GM12878 (cell line): ENCODE measurements around the gene KRTAP10-7. TPM values are rescaled to one million over a fixed set of nuclear protein-coding genes. Genes with fewer than 3 reads are reported as not detected.

Source experiments
- ATAC-seq: fragments of 200-7000 bp; cut with Tn5 transposase; 3 replicates; pipeline ENCODE4 v1.9.1; 2020; ENCODE audit warnings: mild to moderate bottlenecking, moderate library complexity
- BruUV-seq: library from RNA; stranded (reverse); fragments of 400-500 nt; replicated peaks from 2 replicates; lab custom pipeline; 2021; lab: Mats Ljungman, UMichigan
- CTCF ChIA-PET: fragments of 300-600 bp; sonication (Branson Sonifier 250); formaldehyde crosslinking; extraction: SDS; loops from one replicate; lab custom pipeline; 2021; ENCODE audit warnings: inconsistent platforms; lab: Yijun Ruan, JAX
- POLR2A ChIA-PET: fragments of 350-600 bp; formaldehyde crosslinking; extraction: SDS; loops from one replicate; lab custom pipeline; 2021; ENCODE audit warnings: inconsistent platforms; lab: Charles Lee
- RAD21 ChIA-PET: fragments of 300-600 bp; sonication (Branson Sonifier 250); formaldehyde crosslinking; loops from one replicate; lab custom pipeline; 2023; ENCODE audit warnings: antibody characterized with exemption; ENCODE audit not compliant: unreplicated experiment; lab: Charles Lee
- SMC1A ChIA-PET: fragments of 300-600 bp; sonication (Branson Sonifier 250); formaldehyde crosslinking; loops from one replicate; lab custom pipeline; 2023; ENCODE audit not compliant: unreplicated experiment, uncharacterized antibody; lab: Charles Lee
- DNase-seq: peaks from one replicate; pipeline ENCODE4 v3.0.0-alpha.2; 2011; ENCODE audit warnings: low read depth, low spot score
- FAIRE-seq: peaks from 3 replicates; lab custom pipeline; 2011; peaks lifted over from hg19 to GRCh38; lab: Jason Lieb, UNC
- H2AFZ ChIP-seq: 2 replicates; pipeline ENCODE4 v1.6.0; 2011; ENCODE audit warnings: low read depth, low read length, control low read depth; ENCODE audit not compliant: control insufficient read depth
- H3K27ac ChIP-seq: 2 replicates; pipeline ENCODE4 v1.5.1; 2011; ENCODE audit warnings: control low read depth; ENCODE audit not compliant: control insufficient read depth, insufficient read depth
- H3K27me3 ChIP-seq, 2 experiments: replicated peaks in 1 of 2; 2 replicates each; pipeline versions ENCODE4 v1.6.0 to v1.6.1; 2011; ENCODE audit warnings: low read length in 1 of 2; ENCODE audit not compliant: control insufficient read depth in 2 of 2, insufficient read depth in 2 of 2
- H3K36me3 ChIP-seq, 2 experiments: 2 replicates each; pipeline ENCODE4 v1.5.1; 2011; ENCODE audit warnings: low read length in 1 of 2; ENCODE audit not compliant: control insufficient read depth in 2 of 2, insufficient read depth in 2 of 2
- H3K4me1 ChIP-seq: 2 replicates; pipeline ENCODE4 v1.6.1; 2011; ENCODE audit warnings: mild to moderate bottlenecking, low read length, moderate library complexity, mixed read lengths; ENCODE audit not compliant: control insufficient read depth, insufficient read depth
- H3K4me2 ChIP-seq: 2 replicates; pipeline ENCODE4 v1.6.0; 2011; ENCODE audit warnings: control low read depth; ENCODE audit not compliant: control insufficient read depth, insufficient read depth
- H3K4me3 ChIP-seq: fragments of 200-600 bp; sonication (generic); 2 replicates; pipeline ENCODE4 v1.5.1; 2016
- H3K79me2 ChIP-seq: 2 replicates; pipeline ENCODE4 v1.6.0; 2011; ENCODE audit warnings: low read length; ENCODE audit not compliant: control insufficient read depth, insufficient read depth
- H3K9ac ChIP-seq: 2 replicates; pipeline ENCODE4 v1.8.0; 2011; ENCODE audit warnings: low read length, control low read depth, mixed read lengths; ENCODE audit not compliant: control insufficient read depth, insufficient read depth
- H3K9me3 ChIP-seq: replicated peaks from 3 replicates; pipeline ENCODE4 v1.5.1; 2011; ENCODE audit warnings: mild to moderate bottlenecking, low read length; ENCODE audit not compliant: control insufficient read depth, insufficient read depth
- H4K20me1 ChIP-seq: 2 replicates; pipeline ENCODE4 v1.6.0; 2011; ENCODE audit not compliant: control insufficient read depth, insufficient read depth
- FOXK2 ChIP-seq: fragments of 450-650 bp; IDR thresholded peaks from 2 replicates; pipeline ENCODE4 v1.6.1; 2017; ENCODE audit warnings: mild to moderate bottlenecking, moderate library complexity
- HDGF ChIP-seq: fragments of 450-650 bp; IDR thresholded peaks from 2 replicates; pipeline ENCODE4 v1.6.1; 2016; ENCODE audit warnings: antibody characterized with exemption
- JUND ChIP-seq: IDR thresholded peaks from 2 replicates; pipeline ENCODE4 v1.6.1; 2012; ENCODE audit warnings: low read depth, mild to moderate bottlenecking, low read length, improper control_type of control experiment, moderate library complexity
- MTA2 ChIP-seq: fragments of 450-650 bp; IDR thresholded peaks from 2 replicates; pipeline ENCODE4 v1.6.1; 2016; ENCODE audit warnings: low read depth, mild to moderate bottlenecking, moderate library complexity
- POLR2A ChIP-seq: IDR thresholded peaks from 2 replicates; pipeline ENCODE4 v1.6.1; 2011; ENCODE audit warnings: low read depth, mild to moderate bottlenecking, low read length
- POU2F2 ChIP-seq: IDR thresholded peaks from 3 replicates; pipeline ENCODE4 v1.6.1; 2011; ENCODE audit warnings: low read depth, mild to moderate bottlenecking, low read length, borderline replicate concordance
- RELA ChIP-seq: fragments of 450-650 bp; IDR thresholded peaks from 2 replicates; pipeline ENCODE4 v1.8.0; 2014; ENCODE audit warnings: borderline replicate concordance; ENCODE audit not compliant: partially characterized antibody
- TBL1XR1 ChIP-seq: IDR thresholded peaks from 2 replicates; pipeline ENCODE4 v1.6.1; 2012; ENCODE audit warnings: low read depth, low read length, improper control_type of control experiment
- ZNF687 ChIP-seq: fragments of 450-650 bp; IDR thresholded peaks from 2 replicates; pipeline ENCODE4 v1.6.1; 2017; ENCODE audit warnings: mild to moderate bottlenecking, moderate library complexity
- ZSCAN29 ChIP-seq: fragments of 450-650 bp; IDR thresholded peaks from 2 replicates; pipeline ENCODE4 v1.6.1; 2017; ENCODE audit warnings: mild to moderate bottlenecking, moderate library complexity
- WGBS: methylation state at CpG from one replicate; pipeline ENCODE4 v1.1.6; 2016; ENCODE audit warnings: low lambda C conversion rate; ENCODE audit not compliant: insufficient replicate concordance, insufficient coverage; ENCODE audit errors: missing lambda C conversion rate; 5-methylcytosine and 5-hydroxymethylcytosine counted together
- in situ Hi-C: fragments of 300-500 bp; cut with MboI; formaldehyde crosslinking; loops from 9 replicates; pipeline ENCODE4 v1.14.3; 2018; ENCODE audit warnings: mixed read lengths
- intact Hi-C: fragments of 100-400 bp; cut with micrococcal nuclease; formaldehyde crosslinking; loops from one replicate; pipeline ENCODE4 v1.14.2; 2022; ENCODE audit not compliant: unreplicated experiment
- polyA plus RNA-seq, 11 experiments: library from polyadenylated mRNA; depleted of rRNA in 4 of 11; unstranded in 6 of 11; stranded (reverse) in 5 of 11; fragments of >200 nt; fragmentation: Nextera tagmentation in 4 of 11; fragmentation: Illumina TruSeq in 1 of 11; extraction: Ambion mirVana in 4 of 11; extraction: Trizol in 1 of 11; gene quantifications; 1 replicate in 1 of 11; 2 replicates in 10 of 11; pipeline versions ENCODE4 v1.2.1 to v1.2.3, GENCODE V29; 2011 to 2016; ENCODE audit warnings: inconsistent platforms in 2 of 11, missing spikeins in 2 of 11, low read depth in 1 of 11
- total RNA-seq, 4 experiments: library from RNA; depleted of rRNA in 3 of 4; stranded (reverse); fragments of >200 nt in 3 of 4; fragmentation: Illumina TruSeq in 1 of 4; extraction: Trizol in 1 of 4; gene quantifications; 2 replicates each; pipeline versions ENCODE4 v1.2.1 to v1.2.3, GENCODE V29; 2013 to 2021
- TF ChIP-seq, protein P1 (sequence below): fragments of 450-650 bp; IDR thresholded peaks from 2 replicates; pipeline ENCODE4 v1.6.1; 2018; ENCODE audit warnings: mild to moderate bottlenecking, low read depth, moderate library complexity; ENCODE audit not compliant: partially characterized antibody
- TF ChIP-seq, protein P2 (sequence below): fragments of 450-650 bp; IDR thresholded peaks from 2 replicates; pipeline ENCODE4 v1.6.1; 2016; ENCODE audit warnings: mild to moderate bottlenecking

KRTAP10-7 gene
- total and polyA plus RNA-seq, 10 of the 15 experiments (the other 5 are each of a cell fraction or from before 2014, with no cell fraction given) = not detected

- WGBS = 28% methylated on average over 3 of the region's 3 CpGs
- no peak overlapping the region for H3K4me3 ChIP-seq
- TF ChIP-seq ZSCAN29 (no peak), FOXK2 (no peak), RELA (no peak), POU2F2 (no peak), HDGF (no peak), TBL1XR1 (no peak), POLR2A (no peak), MTA2 (no peak), ZNF687 (no peak), JUND (no peak)
- TF ChIP-seq, protein P1, sequence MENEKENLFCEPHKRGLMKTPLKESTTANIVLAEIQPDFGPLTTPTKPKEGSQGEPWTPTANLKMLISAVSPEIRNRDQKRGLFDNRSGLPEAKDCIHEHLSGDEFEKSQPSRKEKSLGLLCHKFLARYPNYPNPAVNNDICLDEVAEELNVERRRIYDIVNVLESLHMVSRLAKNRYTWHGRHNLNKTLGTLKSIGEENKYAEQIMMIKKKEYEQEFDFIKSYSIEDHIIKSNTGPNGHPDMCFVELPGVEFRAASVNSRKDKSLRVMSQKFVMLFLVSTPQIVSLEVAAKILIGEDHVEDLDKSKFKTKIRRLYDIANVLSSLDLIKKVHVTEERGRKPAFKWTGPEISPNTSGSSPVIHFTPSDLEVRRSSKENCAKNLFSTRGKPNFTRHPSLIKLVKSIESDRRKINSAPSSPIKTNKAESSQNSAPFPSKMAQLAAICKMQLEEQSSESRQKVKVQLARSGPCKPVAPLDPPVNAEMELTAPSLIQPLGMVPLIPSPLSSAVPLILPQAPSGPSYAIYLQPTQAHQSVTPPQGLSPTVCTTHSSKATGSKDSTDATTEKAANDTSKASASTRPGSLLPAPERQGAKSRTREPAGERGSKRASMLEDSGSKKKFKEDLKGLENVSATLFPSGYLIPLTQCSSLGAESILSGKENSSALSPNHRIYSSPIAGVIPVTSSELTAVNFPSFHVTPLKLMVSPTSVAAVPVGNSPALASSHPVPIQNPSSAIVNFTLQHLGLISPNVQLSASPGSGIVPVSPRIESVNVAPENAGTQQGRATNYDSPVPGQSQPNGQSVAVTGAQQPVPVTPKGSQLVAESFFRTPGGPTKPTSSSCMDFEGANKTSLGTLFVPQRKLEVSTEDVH = no peak
- TF ChIP-seq, protein P2, sequence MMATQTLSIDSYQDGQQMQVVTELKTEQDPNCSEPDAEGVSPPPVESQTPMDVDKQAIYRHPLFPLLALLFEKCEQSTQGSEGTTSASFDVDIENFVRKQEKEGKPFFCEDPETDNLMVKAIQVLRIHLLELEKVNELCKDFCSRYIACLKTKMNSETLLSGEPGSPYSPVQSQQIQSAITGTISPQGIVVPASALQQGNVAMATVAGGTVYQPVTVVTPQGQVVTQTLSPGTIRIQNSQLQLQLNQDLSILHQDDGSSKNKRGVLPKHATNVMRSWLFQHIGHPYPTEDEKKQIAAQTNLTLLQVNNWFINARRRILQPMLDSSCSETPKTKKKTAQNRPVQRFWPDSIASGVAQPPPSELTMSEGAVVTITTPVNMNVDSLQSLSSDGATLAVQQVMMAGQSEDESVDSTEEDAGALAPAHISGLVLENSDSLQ = no peak
- H3K79me2 ChIP-seq = no peaks in the 10 kb centered on the region
- ChIA-PET CTCF (no interaction called here), POLR2A (no interaction called here), RAD21 (no interaction called here), SMC1A (no interaction called here)
- no peaks in the 10 kb centered on the region for H4K20me1 ChIP-seq
- no peaks in the 10 kb centered on the region for H3K4me1 ChIP-seq
- BruUV-seq = no TSS peak
- no peak for ATAC-seq
- no peak overlapping the region for H3K4me2 ChIP-seq
- H3K9me3 ChIP-seq = peaks cover 4% of the 10 kb centered on the region; the same call in 2 of the 3 replicates
- intact Hi-C loops (no loop called here), in situ Hi-C loops (no loop called here)
- no peak overlapping the region for H3K9ac ChIP-seq
- no peaks in the 10 kb centered on the region for H3K36me3 ChIP-seq
- no peak for DNase-seq
- H3K27ac ChIP-seq = no peak overlapping the region
- H3K27me3 ChIP-seq = no peaks in the 10 kb centered on the region
- FAIRE-seq = no peak
- H2AFZ ChIP-seq = no peak overlapping the region
Measured at GRCh38 chr21:44585892-44586291, 14.5 kb upstream of the KRTAP10-7 start.
